IPS-11a (cell line): ENCODE results near the gene SSX2IP.
"Not testable (repeated sequence)": the region's sequence is repeated elsewhere in the genome, so short reads cannot be mapped to it uniquely, and the experiment has no call there.

Source experiments
- H3K4me3 ChIP-seq: one replicate; pipeline ENCODE4 v1.5.1; 2013; ENCODE audit warnings: low read depth, low read length, control low read depth

Gene SSX2IP

DNA sequence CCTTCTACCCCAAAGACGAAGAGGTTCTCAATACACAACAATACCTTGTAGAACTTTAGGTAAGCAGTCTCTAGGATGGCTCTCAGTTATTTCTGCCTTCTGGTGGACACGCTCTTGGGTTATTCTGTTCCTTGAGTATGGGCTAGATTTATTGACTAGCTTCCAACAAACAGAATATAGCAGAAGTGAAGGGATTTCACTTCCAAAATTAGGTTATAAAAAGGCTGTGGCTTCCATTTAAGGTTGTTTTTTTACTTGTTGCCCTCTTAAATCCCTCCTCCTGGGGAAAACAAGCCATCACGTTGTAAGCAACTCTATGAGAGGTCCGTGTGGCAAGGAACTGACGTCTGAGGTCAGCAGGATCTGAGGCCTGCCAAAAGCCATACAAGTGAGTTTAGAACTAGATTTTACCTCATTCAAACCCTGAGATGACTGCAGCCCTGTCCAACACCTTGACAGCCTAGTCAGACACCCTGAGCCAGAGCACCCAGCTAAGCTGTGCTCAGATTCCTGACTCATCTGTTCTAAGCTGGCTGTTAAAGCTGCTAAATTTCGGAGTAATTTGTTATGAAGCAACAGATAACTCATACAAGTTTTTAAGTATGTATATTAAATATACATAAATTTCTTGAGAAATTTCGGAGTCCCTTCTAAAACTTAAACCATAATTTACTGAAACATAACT lies 12.7 kb downstream of the SSX2IP start:
- H3K4me3 ChIP-seq: no peak overlapping the region

GRCh38 chr1:84675631-84676030 lies 14.6 kb downstream of the SSX2IP start:
- no peak overlapping the region for H3K4me3 ChIP-seq

DNA sequence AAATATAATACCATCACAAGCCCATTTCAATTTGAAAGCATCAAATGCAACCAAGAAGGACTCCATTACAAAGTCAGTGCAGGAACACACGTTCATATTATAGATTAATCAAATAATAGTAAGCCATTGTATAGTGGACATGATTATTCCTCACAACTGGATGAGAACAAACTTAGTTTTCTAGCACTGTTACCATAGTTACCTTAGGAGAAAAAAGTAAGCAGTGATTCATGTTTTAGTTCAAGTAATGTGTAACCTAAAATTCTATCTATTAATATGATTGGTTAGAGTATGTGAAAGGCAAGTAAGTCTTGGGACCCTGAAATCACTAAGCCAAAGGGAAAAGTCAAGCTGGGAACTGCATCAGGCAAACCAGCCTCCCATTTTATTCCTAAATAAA lies 15.2 kb downstream of the SSX2IP start:
- no peak overlapping the region for H3K4me3 ChIP-seq

GRCh38 chr1:84674705-84675104 lies 15.6 kb downstream of the SSX2IP start:
- H3K4me3 ChIP-seq: no peak overlapping the region

GRCh38 chr1:84674021-84674420 lies 16.2 kb downstream of the SSX2IP start:
- no peak overlapping the region for H3K4me3 ChIP-seq

DNA sequence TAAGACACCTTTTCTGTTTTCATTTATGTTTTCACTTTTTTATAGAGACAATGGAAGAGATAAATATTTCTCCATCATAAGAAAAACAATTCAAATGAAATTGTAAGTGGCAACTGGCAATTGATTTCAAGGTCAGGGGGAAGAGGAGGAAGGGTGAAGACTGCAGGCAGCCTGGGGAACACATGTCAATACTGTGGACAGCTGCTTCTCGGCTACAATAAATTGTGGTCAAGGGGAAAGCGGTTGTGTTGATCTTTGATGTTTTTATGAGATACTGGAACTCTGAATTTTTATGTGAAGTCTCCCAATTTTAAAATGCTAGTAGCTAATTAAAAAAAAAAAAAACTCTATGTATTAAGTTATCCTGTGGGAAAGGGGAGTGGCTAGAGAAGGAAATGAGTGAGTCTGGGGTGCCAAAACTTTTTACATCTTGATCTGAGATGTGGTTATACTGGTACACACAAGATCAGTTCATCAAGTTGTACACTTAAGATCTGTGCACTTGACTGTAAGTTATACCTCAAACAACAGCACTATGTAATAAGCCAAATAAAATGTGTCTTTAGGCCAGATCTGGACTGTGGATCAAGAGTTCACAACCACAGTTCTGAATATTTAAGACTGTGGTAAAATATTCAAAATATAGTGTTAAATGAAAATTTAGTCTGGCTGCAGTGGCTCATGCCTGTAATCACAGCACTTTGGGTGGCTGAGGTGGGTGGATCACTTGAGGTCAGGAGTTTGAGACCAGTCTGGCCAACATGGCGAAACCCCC lies 18.0 kb downstream of the SSX2IP start:
- H3K4me3 ChIP-seq: no peak overlapping the region

GRCh38 chr1:84669831-84670230 lies 20.4 kb downstream of the SSX2IP start:
- H3K4me3 ChIP-seq: no peak overlapping the region

GRCh38 chr1:84668185-84668584 lies 22.1 kb downstream of the SSX2IP start:
- H3K4me3 ChIP-seq: no peak overlapping the region

GRCh38 chr1:84665703-84666317 lies 24.5 kb downstream of the SSX2IP start:
- no peak overlapping the region for H3K4me3 ChIP-seq

- H3K4me3 ChIP-seq: no peak overlapping the region
Measured at GRCh38 chr1:84653130-84653677, 37.1 kb downstream of the SSX2IP start.

DNA sequence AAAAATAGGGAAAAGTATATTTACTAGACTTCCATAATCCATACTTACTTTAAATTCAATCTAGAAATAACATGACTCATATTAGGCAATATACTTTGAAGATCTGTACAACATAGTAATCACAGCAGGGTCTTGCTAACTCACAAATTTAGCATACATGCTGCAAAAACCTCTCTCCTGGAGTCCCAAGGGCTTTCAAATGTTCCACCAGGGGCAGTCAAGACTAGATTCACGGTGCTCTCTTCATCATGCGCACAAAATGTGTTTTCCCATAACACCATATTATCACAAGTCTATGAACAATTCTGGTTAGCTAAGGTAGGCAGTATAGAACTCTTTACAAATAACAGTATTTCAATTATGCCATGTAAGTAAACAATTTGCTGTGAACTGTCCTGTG lies 45.8 kb downstream of the SSX2IP start:
- H3K4me3 ChIP-seq: no peak overlapping the region

- no peak overlapping the region for H3K4me3 ChIP-seq
Measured at GRCh38 chr1:84643183-84643582, 47.1 kb downstream of the SSX2IP start.

- no peak overlapping the region for H3K4me3 ChIP-seq
Measured at GRCh38 chr1:84642774-84643173, 47.5 kb downstream of the SSX2IP start.

- H3K4me3 ChIP-seq: not testable (repeated sequence)
Measured at GRCh38 chr1:84639731-84640130, 50.5 kb downstream of the SSX2IP start.

DNA sequence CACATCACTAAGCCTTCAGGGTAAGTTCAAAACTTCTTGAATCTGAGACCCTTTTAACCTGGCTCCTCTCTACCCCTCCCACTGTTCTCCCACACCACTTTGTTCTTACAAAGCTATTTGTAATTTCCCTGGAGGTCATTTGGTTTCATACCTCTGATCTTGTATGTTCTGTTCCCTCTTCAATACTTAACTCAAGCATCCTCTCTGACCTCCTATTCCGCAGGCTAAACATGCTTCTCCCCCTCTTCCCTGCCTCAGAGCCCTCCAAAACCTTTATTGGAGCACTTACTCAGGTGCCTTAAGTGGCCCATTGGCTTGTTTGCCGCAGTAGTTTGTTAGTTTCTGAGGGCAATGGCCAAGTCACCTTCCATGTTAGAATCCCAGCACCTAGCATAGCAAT lies 54.8 kb downstream of the SSX2IP start:
- no peak overlapping the region for H3K4me3 ChIP-seq

DNA sequence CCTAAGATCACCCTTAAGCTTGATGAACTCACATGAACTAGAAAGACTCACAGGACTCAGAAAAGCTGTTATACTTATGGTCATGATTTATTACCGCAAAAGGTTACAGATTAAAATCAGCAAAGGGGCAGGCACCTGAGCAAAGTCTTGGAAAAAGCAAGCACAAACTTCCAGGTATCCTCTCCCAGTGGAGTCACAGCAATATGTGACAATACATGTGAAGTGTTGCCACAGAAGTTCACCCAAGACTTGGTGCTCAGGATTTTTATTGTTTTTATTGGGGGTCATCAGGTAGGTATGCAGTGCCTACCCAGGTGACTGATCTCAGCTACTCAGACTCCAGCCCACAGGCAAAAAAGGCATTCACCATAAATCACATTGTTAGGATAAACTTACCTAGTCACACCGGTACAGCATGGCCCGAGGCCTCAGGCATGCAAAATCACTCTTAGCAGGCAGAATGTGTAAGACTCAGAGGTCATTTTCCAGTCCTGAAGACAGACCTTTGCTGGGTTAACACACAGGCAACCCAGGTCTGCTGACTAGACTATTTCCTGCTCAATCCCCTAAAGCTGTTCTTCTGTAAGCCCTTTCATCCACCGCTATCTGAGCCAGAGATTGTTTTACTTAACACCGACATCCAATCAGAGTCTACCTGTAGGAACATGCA lies 55.6 kb downstream of the SSX2IP start:
- H3K4me3 ChIP-seq: no peak overlapping the region

DNA sequence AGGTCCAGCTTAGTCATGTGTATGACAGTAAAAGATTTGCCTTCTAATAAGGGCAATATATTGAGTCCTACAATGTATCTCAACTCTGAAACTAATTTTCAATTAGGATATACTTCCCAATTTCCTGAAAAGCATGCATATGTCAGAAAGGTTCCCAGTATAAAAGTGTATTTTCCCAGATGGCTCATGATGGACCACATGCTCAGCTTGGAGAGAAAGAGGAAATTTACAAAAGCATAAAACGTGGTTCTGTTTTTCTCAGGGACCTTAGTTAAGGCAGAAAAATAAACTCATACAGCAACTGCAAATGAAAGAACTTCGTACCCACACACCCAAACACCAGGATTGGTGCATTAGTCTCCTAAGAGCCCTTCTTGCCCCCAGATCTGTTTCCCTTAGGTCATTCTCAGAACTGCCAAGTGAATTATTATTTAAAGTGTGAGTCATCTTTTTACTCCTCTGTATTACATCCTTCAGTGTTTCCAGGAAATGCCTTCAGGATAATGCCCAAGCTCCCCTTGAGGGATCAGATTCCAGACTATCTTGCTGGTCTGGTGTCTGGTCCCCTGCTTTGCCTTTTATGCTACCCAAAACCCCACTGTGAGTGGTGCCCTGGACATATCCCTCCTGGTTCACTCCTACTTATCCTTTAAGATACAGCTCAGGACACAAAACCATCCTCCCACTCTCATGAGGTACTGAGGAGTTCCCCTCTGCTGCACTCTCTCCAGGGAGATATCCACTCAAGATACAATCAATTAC lies 57.4 kb downstream of the SSX2IP start:
- H3K4me3 ChIP-seq: no peak overlapping the region

GRCh38 chr1:84632137-84632536 lies 58.1 kb downstream of the SSX2IP start:
- no peak overlapping the region for H3K4me3 ChIP-seq

- H3K4me3 ChIP-seq: no peak overlapping the region
Measured at GRCh38 chr1:84624876-84625275, 65.4 kb downstream of the SSX2IP start.

DNA sequence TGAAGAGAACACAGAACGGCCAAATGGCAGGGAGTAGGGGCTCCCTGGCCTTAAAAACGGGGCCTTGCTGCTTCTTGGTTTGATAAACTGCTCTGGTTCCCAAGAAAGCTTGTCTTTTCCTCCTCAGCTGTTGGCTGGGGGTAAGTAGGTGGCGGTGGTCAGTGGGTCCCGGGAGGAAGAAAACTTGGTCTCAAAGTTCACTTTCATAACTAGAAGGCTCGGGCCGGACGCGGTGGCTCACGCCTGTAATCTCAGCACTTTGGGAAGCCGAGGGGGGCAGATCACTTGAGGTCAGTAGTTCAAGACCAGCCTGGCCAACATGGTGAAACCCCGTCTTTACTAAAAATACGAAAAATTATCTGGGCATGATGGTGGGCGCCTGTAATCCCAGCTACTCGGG lies 68.7 kb downstream of the SSX2IP start:
- H3K4me3 ChIP-seq: no peak overlapping the region
